GOT3 (cell line): Measurements from ENCODE around the gene SCUBE2.

Experiments used
- DNase-seq: peaks from one replicate; lab custom pipeline; 2025; ENCODE audit warnings: mixed read lengths; lab: John Stamatoyannopoulos, UW

SCUBE2 gene

GRCh38 chr11:9074338-9075029, 16.9 kb downstream of the SCUBE2 start:
- no peak for DNase-seq

- DNase-seq: no peak
These were observed 17.8 kb downstream of the SCUBE2 start for GRCh38 chr11:9073466-9074225.

GRCh38 chr11:9072626-9073176, 18.7 kb downstream of the SCUBE2 start:
- DNase-seq: no peak

GRCh38 chr11:9071692-9072091, 19.7 kb downstream of the SCUBE2 start:
- DNase-seq: no peak

- no peak for DNase-seq
These were observed 20.5 kb downstream of the SCUBE2 start for GRCh38 chr11:9070749-9071491.

GRCh38 chr11:9069862-9070470, 21.4 kb downstream of the SCUBE2 start:
- DNase-seq: no peak

GRCh38 chr11:9069256-9069655, 22.1 kb downstream of the SCUBE2 start:
- DNase-seq: no peak

GRCh38 chr11:9066433-9066925, 24.9 kb downstream of the SCUBE2 start:
- DNase-seq: no peak

- DNase-seq: no peak
These were observed 25.6 kb downstream of the SCUBE2 start for GRCh38 chr11:9065607-9066432.

- no peak for DNase-seq
These were observed 29.6 kb downstream of the SCUBE2 start for GRCh38 chr11:9061807-9062206.

- no peak for DNase-seq
These were observed 30.7 kb downstream of the SCUBE2 start for GRCh38 chr11:9060700-9061111.

- no peak for DNase-seq
These were observed 32.0 kb downstream of the SCUBE2 start for GRCh38 chr11:9059406-9059805.

GRCh38 chr11:9057888-9058287, 33.5 kb downstream of the SCUBE2 start:
- no peak for DNase-seq

- no peak for DNase-seq
These were observed 34.4 kb downstream of the SCUBE2 start for GRCh38 chr11:9057007-9057406.

- no peak for DNase-seq
These were observed 34.9 kb downstream of the SCUBE2 start for GRCh38 chr11:9056467-9056866.

GRCh38 chr11:9053316-9054035, 37.9 kb downstream of the SCUBE2 start:
- no peak for DNase-seq

GRCh38 chr11:9052316-9052715, 39.1 kb downstream of the SCUBE2 start:
- no peak for DNase-seq

- DNase-seq: no peak
These were observed 41.4 kb downstream of the SCUBE2 start for GRCh38 chr11:9049959-9050358.

- DNase-seq: no peak
These were observed 43.4 kb downstream of the SCUBE2 start for GRCh38 chr11:9047964-9048523.

- no peak for DNase-seq
These were observed 44.9 kb downstream of the SCUBE2 start for GRCh38 chr11:9046481-9046880.
